Dedifferentiated amniotic fluid mesenchymal stem cell (primary cell): ENCODE data around the gene GLCCI1.

Experiments used
- DNase-seq: peaks from one replicate; pipeline ENCODE4 v3.0.0-alpha.2; 2016; ENCODE audit errors: extremely low spot score

The GLCCI1 gene

DNA sequence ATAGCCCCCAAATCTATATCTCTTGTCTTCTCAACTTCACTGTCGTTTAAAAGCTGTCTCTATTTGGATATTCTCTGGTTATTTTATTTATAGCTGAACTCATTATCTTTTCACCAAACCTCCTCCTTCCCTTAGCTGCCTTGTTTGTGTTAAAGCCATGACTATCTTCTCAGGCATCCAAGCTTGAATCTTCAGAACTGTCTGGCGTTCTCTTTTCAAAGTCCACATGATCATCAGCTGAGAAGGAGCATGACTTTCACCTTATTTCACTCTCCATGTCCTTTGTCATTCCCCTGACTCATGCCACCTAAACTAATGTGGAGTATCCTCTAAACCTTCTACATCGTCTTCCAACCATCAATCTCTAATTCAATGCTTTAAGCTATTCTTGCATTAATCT lies 5.7 kb upstream of the GLCCI1 start:
- DNase-seq = no peak

DNA sequence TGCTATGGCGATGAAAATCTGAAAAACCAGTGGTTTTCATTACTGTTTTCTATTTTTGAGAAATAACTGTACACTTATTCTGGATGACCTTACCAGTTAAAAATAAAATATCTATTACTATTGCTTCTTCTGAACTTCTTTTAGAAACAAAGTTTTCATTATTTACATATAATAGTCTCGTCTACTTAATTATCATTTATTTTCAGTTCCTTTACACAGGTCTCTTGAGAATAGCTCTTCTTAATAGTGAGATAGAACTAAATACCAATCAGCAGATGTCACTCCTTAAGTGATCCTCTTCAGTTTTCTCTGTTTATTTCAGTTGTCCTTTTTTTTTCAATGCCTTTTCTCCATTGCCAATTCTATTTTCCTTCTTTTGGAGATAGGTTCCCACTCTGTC lies 4.3 kb upstream of the GLCCI1 start:
- no peak for DNase-seq

DNA sequence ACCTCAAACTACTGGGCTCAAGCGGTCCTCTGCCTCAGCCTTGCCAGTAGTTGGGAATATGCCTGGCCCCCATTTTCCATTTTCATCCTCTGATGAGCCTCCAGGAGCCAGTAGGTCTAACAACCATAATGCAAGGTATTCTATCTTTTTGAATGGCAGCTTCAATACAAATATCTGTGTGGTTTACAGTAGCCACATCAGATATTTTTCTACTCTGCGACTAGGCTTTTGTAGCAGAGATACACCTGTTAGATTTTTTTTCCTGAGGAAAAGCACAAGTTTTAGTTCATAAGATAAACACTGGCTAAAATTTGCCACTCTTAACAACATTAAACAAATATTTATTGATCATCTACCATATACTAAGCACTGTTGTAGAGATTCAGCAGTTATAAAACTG lies 3.9 kb upstream of the GLCCI1 start:
- no peak for DNase-seq

DNA sequence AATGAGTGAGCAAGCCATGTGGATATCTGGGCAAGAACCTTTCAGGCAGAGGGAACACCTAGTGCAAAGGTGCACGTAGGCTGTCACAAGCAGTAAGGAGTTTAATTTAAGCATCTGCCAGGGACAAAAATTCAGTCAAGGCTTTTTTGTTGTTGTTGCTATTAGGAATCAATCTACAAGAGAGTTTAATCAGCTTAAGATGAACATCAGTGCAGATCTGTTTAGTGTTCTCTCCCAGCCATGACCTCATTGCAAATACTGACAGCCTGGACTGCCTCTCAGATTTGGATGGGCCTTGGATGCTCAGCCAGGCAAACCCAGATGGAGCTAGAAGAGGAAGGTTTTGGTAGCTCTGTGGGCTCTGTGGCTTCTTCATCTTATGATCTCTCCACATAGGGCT lies 3.3 kb upstream of the GLCCI1 start:
- no peak for DNase-seq

DNA sequence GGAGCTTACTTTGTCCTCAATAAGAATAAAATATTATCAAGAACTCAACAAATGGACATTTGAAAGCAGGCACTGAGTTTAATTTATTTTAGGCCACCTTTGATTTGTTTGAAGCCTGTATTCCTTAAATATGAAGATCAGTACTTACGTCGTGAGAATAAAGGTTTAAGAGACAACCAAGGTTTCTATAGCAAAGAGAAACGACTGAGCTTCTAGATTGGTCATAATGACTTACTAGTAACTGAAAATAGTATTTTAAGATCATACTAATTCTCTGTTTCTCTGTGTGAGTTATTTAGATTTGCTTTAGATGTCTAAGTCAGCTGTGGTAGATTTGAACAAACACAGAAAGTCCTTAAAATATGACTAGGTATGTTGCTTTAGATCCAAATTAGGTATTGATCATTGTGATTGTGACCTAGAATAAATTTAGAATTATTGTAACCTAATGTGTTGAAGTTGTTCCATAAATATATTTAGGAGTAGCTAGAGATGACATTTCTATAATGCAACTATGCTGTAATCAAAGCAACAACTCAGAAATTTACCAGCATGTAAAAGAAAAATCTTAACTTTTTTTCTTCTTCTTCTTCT lies 2.4 kb upstream of the GLCCI1 start:
- no peak for DNase-seq

DNA sequence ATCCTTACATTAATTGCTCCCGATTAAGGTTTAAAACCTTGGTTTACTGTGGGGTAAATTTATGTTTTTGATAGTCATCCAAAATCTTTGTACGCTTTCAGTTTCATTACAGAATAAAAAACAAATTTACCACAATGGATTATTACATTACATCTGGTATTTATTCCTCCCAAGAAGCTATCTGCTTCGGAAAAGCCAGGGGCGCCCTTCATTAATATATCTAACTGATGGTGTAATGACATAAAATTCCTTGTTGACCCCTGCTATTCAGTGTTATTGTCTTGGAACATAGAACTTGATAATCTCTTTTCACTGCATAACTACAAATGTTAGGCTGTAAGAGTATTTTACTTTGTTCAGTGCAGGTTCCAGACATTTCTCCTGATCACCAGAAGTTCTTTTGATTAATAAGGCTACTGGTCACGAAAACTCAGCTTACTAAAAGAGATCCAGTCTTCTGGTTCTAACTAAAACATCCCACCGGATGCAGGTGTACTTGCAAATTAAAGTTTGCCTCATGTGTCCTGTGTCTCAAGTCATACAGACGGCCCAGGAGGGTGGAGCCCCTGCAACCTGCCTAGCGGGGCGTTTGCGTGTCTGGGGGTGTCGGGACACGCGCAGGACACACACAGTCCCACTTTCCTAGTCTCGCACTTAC lies 581 bp upstream of the GLCCI1 start:
- no peak for DNase-seq

DNA sequence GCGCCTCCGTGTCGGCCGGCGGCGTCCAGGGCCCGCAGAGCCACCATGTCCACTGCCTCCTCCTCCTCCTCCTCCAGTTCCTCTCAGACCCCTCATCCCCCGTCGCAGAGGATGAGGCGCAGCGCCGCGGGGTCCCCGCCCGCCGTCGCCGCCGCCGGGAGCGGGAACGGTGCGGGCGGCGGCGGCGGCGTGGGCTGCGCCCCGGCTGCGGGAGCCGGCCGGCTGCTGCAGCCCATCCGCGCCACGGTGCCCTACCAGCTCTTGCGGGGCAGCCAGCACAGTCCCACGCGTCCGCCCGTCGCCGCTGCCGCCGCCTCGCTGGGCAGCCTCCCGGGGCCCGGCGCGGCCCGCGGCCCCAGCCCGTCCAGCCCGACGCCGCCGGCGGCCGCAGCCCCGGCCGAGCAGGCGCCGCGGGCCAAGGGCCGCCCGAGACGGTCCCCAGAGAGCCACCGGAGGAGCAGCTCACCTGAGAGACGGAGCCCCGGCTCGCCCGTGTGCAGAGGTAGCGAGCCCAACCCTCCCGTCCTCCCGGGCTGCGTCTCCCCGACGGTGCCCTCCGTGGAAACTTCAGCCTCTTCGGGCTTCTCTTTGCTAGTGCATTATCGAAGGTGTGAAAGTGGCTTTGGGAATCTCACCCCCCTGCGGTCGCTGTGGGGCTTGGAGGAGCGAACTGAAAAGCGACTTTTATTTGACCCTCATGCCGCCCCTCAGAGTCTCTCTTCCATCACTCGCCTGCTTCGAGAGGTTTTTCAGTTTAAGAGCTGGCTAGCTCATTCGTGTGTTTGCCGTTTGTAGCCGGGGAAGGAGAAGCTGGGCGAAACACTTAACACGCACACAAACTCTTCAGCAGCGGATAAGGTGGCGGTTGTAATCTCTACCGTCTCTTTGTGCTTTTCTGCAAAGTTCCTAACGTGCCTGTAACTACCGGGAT lies 975 bp downstream of the GLCCI1 start:
- DNase-seq = peak; percentile 43

DNA sequence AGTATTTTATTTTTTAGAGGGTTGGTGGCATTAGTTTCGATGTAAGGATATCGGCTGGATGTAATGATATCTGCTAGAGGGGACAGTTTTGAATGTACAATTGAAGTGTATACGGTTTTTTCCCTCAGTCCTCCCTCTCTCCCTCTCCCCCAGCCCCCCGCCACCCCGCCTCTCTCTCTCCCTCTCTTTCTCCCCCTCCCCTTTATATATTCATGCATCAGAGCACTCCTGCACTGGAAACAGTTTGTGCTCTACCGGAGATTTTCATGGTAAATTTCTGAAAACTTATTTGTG lies 1.6 kb downstream of the GLCCI1 start:
- no peak for DNase-seq

DNA sequence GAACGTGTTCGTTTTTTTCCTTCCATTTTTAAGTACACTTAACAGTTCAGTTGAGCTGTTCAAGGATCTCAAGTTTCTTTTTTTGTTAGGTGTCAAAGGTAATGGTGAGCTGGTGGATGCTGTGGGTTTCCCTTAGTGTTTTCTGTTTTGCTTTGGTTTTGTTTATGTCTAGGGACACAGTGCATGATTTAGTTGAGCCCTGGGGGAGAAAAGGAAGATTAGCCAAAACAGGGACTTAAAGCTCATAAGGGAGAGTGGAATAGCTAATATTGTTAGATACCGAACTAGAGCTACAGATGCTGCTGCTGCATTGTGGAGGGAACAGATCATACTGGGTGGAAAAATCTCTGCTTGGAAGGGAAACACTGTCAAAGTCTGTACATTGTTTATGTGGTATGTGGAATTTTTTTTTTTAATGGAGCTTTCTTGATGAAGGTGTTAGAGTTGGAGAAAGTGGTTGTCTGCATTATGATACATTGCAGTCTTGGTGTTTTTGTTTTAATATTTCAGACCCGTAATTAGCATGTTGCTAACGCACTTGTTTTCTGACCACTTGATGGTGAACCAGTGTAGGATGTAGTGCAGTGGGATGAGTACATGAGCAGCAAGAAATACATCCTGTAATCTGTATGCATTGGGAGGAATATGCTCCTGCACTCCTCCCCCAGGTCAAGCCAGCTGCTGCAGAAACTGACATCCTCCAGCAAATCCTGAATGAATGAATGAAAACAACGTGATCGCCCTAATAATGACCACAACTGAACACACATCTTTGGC lies 2.1 kb downstream of the GLCCI1 start:
- DNase-seq = no peak

DNA sequence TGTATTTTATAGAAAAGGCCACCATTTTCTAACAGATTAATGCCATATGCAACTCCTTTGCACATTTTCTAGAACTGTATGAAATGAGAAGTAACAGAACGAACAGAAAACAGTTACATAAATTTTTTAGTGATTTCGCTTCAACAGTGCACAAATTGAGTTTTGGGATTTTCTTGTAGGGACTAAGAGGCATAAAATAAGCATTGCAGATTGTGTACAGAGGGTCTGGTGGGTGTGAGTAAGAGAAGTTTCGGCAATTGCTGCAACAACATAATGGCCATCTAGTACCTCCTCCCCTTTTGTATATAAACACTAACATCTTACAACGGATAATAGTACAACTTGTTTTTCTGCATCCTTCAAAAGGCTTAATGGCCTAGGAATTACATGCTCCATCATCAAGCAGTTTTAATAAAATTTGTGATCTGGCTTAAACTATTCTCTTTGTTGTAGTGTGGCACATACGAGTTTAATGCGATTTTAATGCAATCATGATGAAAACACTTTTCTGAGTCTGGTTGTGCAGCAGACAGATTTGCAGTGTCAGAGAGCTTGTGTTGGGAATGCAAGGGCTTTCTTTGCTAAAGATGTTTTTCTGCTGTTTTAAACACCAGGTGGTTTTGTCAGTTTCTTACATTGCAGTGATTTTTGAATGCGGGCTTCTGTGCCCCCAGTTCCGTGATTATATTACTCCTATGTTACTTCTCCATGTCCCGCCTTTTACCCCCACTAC lies 2.9 kb downstream of the GLCCI1 start:
- no peak for DNase-seq

DNA sequence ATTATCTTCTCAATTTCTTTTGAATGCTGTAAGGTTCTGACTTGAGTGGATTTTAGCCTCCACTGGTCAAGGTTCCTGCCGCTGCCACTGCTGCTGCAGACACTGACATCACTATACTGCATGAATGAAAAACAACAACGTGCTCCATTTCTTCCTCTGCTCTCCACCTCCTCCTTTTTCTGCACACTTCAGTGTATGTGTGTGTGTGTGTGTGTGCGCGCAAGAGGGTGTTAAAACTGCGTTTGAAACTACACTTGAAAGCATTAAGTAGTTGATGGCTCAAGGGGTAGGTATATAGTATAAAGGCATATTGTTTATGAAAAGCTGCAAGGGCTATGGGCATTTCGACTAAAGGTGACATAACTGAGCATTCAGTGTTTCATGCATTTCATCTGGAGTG lies 3.5 kb downstream of the GLCCI1 start:
- no peak for DNase-seq

DNA sequence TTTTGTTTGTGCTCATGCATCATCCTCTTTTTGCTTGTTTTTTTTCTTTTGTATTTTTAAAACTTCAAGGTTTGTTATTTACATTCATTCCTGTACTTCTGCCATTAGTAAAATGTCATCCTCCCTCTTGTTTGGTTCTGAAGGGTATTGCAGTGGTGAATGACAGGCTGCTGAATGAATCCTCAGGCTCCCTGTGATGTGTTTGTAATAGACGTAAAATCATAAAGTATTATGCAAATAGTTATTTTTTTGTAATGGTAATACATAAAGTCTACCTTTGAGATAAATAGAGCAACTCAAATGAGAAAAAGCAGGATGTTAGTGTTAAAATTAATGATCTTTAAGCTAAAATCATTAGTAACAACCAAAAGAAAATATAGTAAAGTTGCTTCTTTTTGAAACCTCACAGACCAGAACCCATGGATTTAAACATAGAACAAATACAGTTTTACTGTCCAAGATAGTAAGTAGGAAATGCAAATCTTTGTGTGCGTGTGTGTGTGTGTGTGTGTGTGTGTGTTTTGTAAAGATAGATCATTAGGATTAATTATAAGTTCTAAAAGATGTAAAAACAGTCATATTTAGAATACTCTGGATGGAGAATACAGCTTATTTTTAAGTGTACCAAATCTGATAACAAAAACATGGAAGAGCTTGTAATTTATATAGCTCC lies 4.5 kb downstream of the GLCCI1 start:
- DNase-seq = no peak

DNA sequence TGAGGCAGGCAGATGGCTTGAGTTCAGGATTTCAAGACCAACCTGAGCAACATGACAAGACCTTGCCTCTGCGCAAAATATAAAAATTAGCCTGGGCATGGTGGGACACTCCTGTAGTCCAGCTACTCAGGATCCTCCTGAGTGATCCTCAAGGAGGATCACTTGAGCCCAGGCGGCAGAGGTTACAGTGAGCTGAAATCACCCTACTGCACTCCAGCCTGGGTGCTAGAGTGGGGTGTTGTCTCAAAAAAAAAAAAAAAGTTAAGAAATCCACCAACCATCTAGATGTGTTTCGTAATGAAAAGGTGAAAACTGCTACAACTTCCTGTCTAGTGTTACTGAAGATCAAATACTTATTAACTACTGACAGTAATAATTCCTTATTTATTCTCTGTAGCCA lies 8.1 kb downstream of the GLCCI1 start:
- DNase-seq = no peak

DNA sequence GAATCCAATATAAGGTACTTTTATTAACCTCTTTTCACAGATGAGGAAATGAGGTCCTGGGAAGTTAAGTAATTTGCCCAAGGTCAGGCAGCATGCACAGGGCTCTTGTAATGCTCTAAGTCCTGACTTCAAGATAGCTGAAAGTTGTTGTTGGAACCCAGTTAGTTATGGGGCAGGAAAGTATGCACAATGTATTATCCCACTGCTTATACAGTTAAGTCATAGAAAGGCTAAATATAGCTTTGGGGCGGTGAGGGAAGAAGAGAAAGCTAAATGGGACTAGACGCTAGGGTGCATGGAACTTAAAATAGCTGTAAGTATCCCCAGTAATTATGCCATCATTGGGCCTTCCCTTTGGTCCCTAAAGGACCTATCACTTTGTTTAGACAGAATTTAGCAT lies 9.2 kb downstream of the GLCCI1 start:
- DNase-seq = no peak

DNA sequence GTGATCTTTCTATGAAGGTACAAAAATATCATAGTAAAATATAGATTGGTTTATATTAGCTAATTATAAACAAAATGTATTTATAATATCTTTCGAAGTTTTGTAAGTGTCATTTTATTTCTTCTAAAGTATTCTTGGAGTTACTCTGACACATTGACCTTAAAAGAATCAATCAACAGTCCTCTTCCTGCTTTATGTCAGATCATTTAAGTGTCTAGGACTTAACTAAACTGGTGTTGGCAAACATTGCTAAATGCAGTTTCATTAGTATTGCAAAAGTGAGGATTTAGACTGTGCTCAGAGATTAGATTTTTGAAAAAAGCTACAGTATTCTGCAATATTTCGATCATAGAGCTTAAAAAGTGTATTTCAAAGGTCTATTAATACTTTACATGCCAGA lies 10.3 kb downstream of the GLCCI1 start:
- no peak for DNase-seq

DNA sequence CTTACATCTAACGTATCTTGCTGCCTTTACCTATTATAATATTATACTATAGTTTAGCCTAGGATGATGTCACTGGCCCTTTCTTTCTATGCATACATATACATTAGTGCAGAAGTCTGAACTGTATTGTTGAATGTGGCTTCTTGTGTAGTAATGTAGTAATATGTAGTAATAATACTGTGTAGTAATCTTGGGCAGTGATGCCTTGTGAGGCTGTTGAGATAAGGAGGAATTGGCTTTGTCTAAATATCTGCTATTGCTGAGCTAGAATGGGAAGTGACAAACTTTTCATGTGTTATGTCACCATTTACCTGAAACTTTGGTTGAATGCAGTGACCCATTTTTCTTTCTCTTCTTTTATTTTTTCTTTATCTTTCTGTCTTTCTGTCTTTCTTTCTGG lies 11.0 kb downstream of the GLCCI1 start:
- no peak for DNase-seq

DNA sequence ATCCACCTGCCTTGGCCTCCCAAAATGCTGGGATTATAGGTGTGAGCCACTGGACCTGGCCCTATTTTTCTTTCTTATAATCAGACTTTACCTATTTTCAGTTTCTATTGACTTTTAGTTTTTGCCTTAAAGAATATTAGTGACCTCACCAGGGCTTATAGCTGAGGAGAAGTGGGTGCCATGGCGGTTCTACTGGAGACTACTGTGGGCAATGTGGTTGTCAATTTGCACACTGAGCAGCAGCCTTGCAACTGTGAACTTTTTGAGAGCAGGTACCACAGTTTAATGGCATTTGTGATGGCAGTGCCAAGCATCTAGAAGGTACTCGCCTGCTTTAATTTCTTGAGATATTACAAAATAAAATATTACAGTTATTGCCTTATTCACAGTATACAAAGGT lies 11.5 kb downstream of the GLCCI1 start:
- no peak for DNase-seq

DNA sequence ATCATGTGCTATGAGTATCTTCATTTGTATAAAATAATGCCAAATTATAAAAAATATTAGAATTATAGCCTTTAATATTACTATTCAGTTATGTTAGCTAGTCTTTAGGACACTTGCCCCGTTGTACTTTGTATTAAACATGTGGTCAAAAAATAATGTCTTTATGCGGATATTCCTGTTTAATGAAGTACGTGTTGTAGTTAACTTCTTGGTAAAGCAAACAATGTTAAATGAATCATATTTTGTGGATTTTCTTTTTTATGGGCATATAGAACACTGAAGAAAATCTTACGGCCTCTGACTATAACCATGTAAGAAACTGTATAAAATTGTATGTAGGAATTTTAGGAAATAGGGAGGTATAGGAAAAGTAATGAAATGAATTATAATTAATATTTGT lies 14.3 kb downstream of the GLCCI1 start:
- no peak for DNase-seq

DNA sequence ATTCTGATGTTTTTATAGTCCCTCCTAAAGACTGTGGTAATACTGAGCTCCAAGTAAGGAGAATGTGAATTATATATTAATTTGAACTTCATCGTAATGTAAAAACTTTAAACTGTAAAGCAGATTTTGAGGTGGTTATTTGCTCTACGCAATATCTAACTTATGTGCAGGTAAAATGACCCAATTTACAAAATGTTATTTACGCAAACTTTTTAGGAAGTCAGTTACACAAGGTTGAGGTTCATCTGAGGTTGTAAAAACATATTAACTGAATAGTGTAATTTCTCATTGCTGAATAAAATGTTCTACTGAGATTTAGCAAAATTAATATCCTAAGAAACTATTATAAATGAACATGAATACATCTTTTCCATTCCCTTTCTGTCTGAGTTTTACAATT lies 15.8 kb downstream of the GLCCI1 start:
- DNase-seq = no peak

DNA sequence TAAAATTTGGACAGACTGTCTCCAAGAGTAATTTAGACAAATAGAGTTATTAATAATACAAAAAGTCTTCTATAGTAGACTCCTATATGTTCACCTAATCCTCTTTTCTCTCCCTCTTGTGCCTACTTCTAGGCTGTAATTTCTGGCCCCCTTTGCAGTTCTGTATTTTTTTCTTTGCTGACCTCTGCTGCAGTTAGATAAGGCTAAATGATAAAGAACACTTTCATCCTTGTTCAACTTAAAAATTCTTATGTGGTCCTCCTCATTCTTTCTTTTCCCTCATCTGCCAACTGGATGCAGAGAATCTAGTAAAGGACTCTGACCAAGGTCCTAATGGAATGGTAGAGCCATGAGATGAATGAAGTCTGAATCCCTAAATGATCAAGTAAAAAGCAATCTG lies 20.1 kb downstream of the GLCCI1 start:
- no peak for DNase-seq

DNA sequence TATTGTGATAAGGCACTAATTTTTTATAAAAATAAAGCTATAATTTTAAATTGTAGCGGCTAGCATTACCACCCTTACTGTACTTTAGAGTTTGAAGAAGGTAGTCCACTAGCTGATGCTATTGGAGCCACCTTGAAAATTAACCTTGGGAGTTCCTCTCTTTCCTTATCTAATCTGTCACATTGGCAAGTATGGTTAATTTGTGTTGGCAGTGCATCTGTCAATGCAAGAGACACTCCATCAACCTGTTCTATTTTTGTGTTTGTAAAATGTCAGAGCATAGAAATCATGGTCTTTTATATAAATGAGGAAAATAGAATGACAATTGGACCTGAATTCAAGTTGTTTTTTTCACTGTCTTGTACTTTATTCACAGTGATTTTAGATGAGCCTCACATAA lies 20.5 kb downstream of the GLCCI1 start:
- DNase-seq = no peak
